A549 (cell line): ENCODE results near the gene TMEM97. TPM values are rescaled to one million over a fixed set of nuclear protein-coding genes. Genes with fewer than 3 reads are reported as not detected.
A peak's percentile ranks its signal among the peaks of the same experiment; 100 is the strongest.

Source experiments
- ATAC-seq, 2 experiments: fragments of 200-7000 bp in 1 of 2; fragments of >200 bp in 1 of 2; cut with Nextera tagmentation in 1 of 2; cut with Tn5 transposase in 1 of 2; 3 replicates each; pipeline versions ENCODE4 v1.8.0 to v1.9.1; 2018 to 2020; ENCODE audit warnings: mild to moderate bottlenecking in 1 of 2, moderate library complexity in 1 of 2
- CTCF ChIA-PET: fragments of 300-600 bp; sonication (Branson Sonifier 250); formaldehyde crosslinking; extraction: SDS; loops from one replicate; lab custom pipeline; 2021; ENCODE audit warnings: antibody characterized with exemption, inconsistent platforms; lab: Yijun Ruan, JAX
- POLR2A ChIA-PET: fragments of 350-600 bp; formaldehyde crosslinking; extraction: SDS; loops from one replicate; lab custom pipeline; 2021; ENCODE audit warnings: antibody characterized with exemption, inconsistent platforms; lab: Yijun Ruan, JAX
- DNase-seq, 2 experiments: peaks; one replicate each; pipeline versions ENCODE4 v3.0.0 to v3.0.0-alpha.2; 2011 to 2016; ENCODE audit warnings: low read depth in 1 of 2, low spot score in 1 of 2
- FAIRE-seq: peaks from 2 replicates; lab custom pipeline; 2011; peaks lifted over from hg19 to GRCh38; lab: Jason Lieb, UNC
- H3K27ac ChIP-seq, 2 experiments: fragments of >200 bp; sonication (Bioruptor Twin); formaldehyde crosslinking; 3 replicates each; pipeline ENCODE4 v1.5.1; 2016 to 2017
- H3K4me1 ChIP-seq: fragments of >200 bp; sonication (Bioruptor Twin); formaldehyde crosslinking; 3 replicates; pipeline ENCODE4 v1.6.1; 2016
- H3K4me2 ChIP-seq: fragments of >200 bp; sonication (Bioruptor Twin); formaldehyde crosslinking; 3 replicates; pipeline ENCODE4 v1.6.1; 2016
- H3K4me3 ChIP-seq: fragments of >200 bp; sonication (Bioruptor Twin); formaldehyde crosslinking; 3 replicates; pipeline ENCODE4 v1.5.1; 2016
- H3K9me3 ChIP-seq: fragments of >200 bp; sonication (Bioruptor Twin); formaldehyde crosslinking; 3 replicates; pipeline ENCODE4 v1.6.1; 2016
- CHD4 ChIP-seq: fragments of 200-600 bp; sonication (generic); IDR thresholded peaks from 2 replicates; pipeline ENCODE4 v1.6.1; 2016; ENCODE audit warnings: antibody characterized with exemption, mild to moderate bottlenecking, borderline replicate concordance
- HEYL ChIP-seq: fragments of 250-450 bp; sonication (Bioruptor Pico); IDR thresholded peaks from 2 replicates; pipeline ENCODE4 v1.8.0; 2021; ENCODE audit warnings: mild to moderate bottlenecking, moderate library complexity
- HOXA7 ChIP-seq: fragments of 250-450 bp; sonication (Bioruptor Pico); IDR thresholded peaks from 2 replicates; pipeline ENCODE4 v1.5.0; 2020; ENCODE audit warnings: mild to moderate bottlenecking, moderate library complexity
- HOXB5 ChIP-seq: fragments of 250-450 bp; sonication (Bioruptor Pico); IDR thresholded peaks from 2 replicates; pipeline ENCODE4 v1.5.0; 2020; ENCODE audit warnings: mild to moderate bottlenecking, moderate library complexity
- JUN ChIP-seq, 2 experiments: fragments of >200 bp; sonication (Bioruptor Twin); formaldehyde crosslinking; IDR thresholded peaks; 2 replicates in 1 of 2; 3 replicates in 1 of 2; pipeline ENCODE4 v1.6.1; 2016 to 2017
- MAFK ChIP-seq: fragments of 450-650 bp; IDR thresholded peaks from 2 replicates; pipeline ENCODE4 v1.6.1; 2014; ENCODE audit not compliant: partially characterized antibody
- NPAS2 ChIP-seq: fragments of 250-450 bp; sonication (Bioruptor Pico); IDR thresholded peaks from 2 replicates; pipeline ENCODE4 v1.8.0; 2022; ENCODE audit warnings: mild to moderate bottlenecking, moderate library complexity, borderline replicate concordance
- POLR2AphosphoS2 ChIP-seq: conservative IDR thresholded peaks from 2 replicates; pipeline ENCODE4 v1.6.1; 2012; ENCODE audit warnings: low read length, improper control_type of control experiment, inconsistent platforms
- RAD21 ChIP-seq, 2 experiments: fragments of >200 bp in 1 of 2; sonication (Bioruptor Twin) in 1 of 2; formaldehyde crosslinking in 1 of 2; IDR thresholded peaks in 1 of 2; conservative IDR thresholded peaks in 1 of 2; 2 replicates in 1 of 2; 3 replicates in 1 of 2; pipeline ENCODE4 v1.6.1; 2012 to 2018; ENCODE audit warnings: inconsistent platforms in 1 of 2
- RFX5 ChIP-seq: fragments of 450-650 bp; IDR thresholded peaks from 2 replicates; pipeline ENCODE4 v1.7.1; 2014; ENCODE audit warnings: antibody characterized with exemption, mild to moderate bottlenecking, moderate library complexity
- RNF2 ChIP-seq: fragments of 200-600 bp; sonication (generic); IDR thresholded peaks from 2 replicates; pipeline ENCODE4 v1.6.1; 2016; ENCODE audit warnings: low read depth, mild to moderate bottlenecking, antibody characterized with exemption, moderate library complexity, borderline replicate concordance
- SMC3 ChIP-seq: fragments of >200 bp; sonication (Bioruptor Twin); formaldehyde crosslinking; IDR thresholded peaks from 3 replicates; pipeline ENCODE4 v1.6.1; 2018; ENCODE audit warnings: inconsistent platforms
- SREBF2 ChIP-seq: fragments of 450-650 bp; IDR thresholded peaks from 2 replicates; pipeline ENCODE4 v1.6.1; 2014; ENCODE audit warnings: mild to moderate bottlenecking, moderate library complexity
- ZC3H11A ChIP-seq: fragments of 450-650 bp; IDR thresholded peaks from 2 replicates; pipeline ENCODE4 v1.6.1; 2014; ENCODE audit warnings: antibody characterized with exemption, mild to moderate bottlenecking
- WGBS: methylation state at CpG from one replicate; pipeline ENCODE4 v1.1.6; 2017; ENCODE audit errors: missing lambda C conversion rate; 5-methylcytosine and 5-hydroxymethylcytosine counted together
- polyA plus RNA-seq, 4 experiments: library from polyadenylated mRNA; depleted of rRNA in 3 of 4; stranded (reverse); fragments of >200 nt; fragmentation: RNase III in 1 of 4; extraction: RNeasy Plus Mini Kit Qiagen cat#74134 plus additional on column Dnase treatment in 1 of 4; gene quantifications; 2 replicates in 3 of 4; 3 replicates in 1 of 4; pipeline ENCODE4 v1.2.3, GENCODE V29; 2011 to 2017
- TF ChIP-seq, protein P1 (sequence below): fragments of 250-450 bp; sonication (Bioruptor Pico); IDR thresholded peaks from 2 replicates; pipeline ENCODE4 v1.5.0; 2020; ENCODE audit warnings: low read depth, mild to moderate bottlenecking, moderate library complexity
- TF ChIP-seq, protein P2 (sequence below): IDR thresholded peaks from 2 replicates; pipeline ENCODE4 v1.6.1; 2012
- TF ChIP-seq, protein P3 (sequence below): IDR thresholded peaks from 2 replicates; pipeline ENCODE4 v1.6.1; 2012; ENCODE audit warnings: low read depth, borderline replicate concordance

TMEM97 gene
- polyA plus RNA-seq, 2 of the 4 experiments (the other 2 are of a cell fraction) = 75.6 to 90.9 TPM

DNA sequence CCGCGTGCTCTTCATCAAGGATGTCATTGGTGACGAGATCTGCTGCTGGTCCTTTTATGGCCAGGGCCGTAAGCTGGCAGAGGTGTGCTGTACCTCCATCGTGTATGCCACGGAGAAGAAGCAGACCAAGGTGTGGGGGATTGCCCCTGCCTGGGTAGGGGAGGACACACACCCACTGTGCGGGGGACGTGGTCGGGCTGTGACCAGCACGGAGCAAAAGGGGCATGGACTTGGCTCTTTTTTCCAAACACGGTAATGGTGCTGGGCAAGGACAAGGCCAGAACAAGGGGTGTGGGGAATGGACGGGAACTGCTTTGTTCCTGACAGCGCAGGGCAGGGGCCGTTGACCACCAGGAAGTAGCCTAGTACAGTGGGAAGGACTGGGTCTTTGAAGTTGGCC, 23.3 kb downstream of the TMEM97 start:
- POLR2A ChIA-PET = no interaction called here
- no peak for ATAC-seq

DNA sequence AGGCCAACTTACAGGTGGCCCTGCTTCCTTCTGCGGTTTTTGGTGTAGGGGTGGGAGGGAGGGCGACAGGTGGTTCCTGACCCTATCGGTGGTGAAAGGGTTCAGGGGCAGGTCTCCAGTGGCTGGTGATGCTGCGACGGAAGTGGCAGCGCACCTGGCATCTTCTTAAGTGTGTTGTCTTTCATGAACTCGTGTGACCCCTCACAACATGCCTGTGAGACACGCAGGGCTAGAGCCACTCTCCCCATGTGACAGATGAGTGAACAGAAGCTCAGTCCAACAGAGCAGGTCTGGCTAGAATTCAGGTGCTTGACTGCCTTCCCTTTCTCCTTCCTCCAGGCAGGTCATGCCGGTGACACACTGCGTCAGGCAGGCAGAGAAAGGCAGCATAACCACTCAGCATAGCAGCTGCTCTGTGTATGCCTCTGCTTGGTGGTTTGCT, 24.5 kb downstream of the TMEM97 start:
- Histone ChIP-seq H3K4me2 (no peak overlapping the region), H3K27ac (no peak overlapping the region), H3K4me1 (peaks cover 2% of the 10 kb centered on the region; the same call in 1 of the 3 replicates), H3K9me3 (no peaks in the 10 kb centered on the region), H3K4me3 (no peak overlapping the region)
- no peak for TF ChIP-seq RNF2
- TF ChIP-seq MAFK = no peak
- CTCF ChIA-PET = interaction anchor here (0.8 to 1.7 kb wide), 7 partner anchors 9 to 150 kb away, joined by 3 to 4 read pairs (median 3); no protein-coding TSS in a partner anchor
- POLR2A ChIA-PET = interaction anchor here (1.4 kb wide), 1 partner anchor 14 kb away, joined by 7 read pairs; the partner anchor contains the start of gene POLDIP2
- peak in 1 of 2 experiments; percentile 4; a peak in 3 of 6 replicates for ATAC-seq
- no peak for FAIRE-seq
- 91% methylated on average over 9 of the region's 10 CpGs for WGBS
- no peak for DNase-seq

More for the DNA sequence above, 23.3 kb downstream of the TMEM97 start:
- WGBS = 93% methylated on average over 14 of the region's 14 CpGs
- H3K4me2 ChIP-seq = no peak overlapping the region
- FAIRE-seq = no peak
- no peak for TF ChIP-seq SREBF2
- no peak for TF ChIP-seq RAD21 (conservative IDR thresholded peaks at IDR 0.05 in 1 of 2, IDR thresholded peaks at IDR 0.05 in 1 of 2)
- no peak for TF ChIP-seq RFX5
- TF ChIP-seq, all 56 proteins: peak for 0
- H3K4me3 ChIP-seq = no peak overlapping the region
- CTCF ChIA-PET = interaction anchor here (1.3 to 2.1 kb wide), 2 partner anchors 84 to 110 kb away, joined by 3 to 6 read pairs; no protein-coding TSS in a partner anchor
- no peak overlapping the region for H3K27ac ChIP-seq
- H3K4me1 ChIP-seq = peaks cover 11% of the 10 kb centered on the region
- no peak for DNase-seq
- no peaks in the 10 kb centered on the region for H3K9me3 ChIP-seq

DNA sequence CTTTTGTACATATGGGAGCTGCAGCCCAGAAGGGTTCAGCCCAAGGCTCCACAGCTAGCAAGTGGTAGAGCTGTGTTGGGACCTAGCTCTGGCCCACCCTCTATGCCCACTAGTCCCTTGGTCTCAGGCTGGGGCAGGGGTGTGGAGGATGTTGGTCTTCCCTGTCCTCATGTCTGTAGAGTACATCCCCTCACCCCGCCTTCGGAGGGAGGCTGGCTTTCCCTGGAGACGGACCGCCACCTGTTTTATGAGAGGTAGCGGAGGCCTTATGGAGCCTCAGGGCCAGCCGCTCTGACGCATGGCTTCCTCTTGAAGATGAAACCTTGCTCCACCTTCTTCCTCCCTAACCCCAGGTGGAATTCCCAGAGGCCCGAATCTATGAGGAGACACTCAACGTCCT, 25.0 kb downstream of the TMEM97 start:
- H3K4me3 ChIP-seq = no peak overlapping the region
- ATAC-seq (peak in 1 of 2 experiments; percentile 7; a peak in 3 of 6 replicates), FAIRE-seq (no peak), DNase-seq (no peak)
- POLR2A ChIA-PET = interaction anchor here (0.5 to 1.4 kb wide), 2 partner anchors 13 to 209 kb away, joined by 7 read pairs; partner anchors contain the start of genes POLDIP2 and UNC119
- no peak overlapping the region for H3K27ac ChIP-seq
- 90% methylated on average over 9 of the region's 9 CpGs for WGBS
- CTCF ChIA-PET = interaction anchor here (0.8 to 1.7 kb wide), 6 partner anchors 9 to 149 kb away, joined by 3 to 4 read pairs (median 3); no protein-coding TSS in a partner anchor
- H3K9me3 ChIP-seq = no peaks in the 10 kb centered on the region
- no peak overlapping the region for H3K4me2 ChIP-seq
- TF ChIP-seq NPAS2 (CRISPR knock-in tag) (no peak), CHD4 (no peak), ZC3H11A (no peak), HOXA7 (CRISPR knock-in tag) (no peak), POLR2AphosphoS2 (0 out of 2 replicates have a peak, but pooled peaks have one; percentile 79), HEYL (no peak)
- TF ChIP-seq, protein P1, sequence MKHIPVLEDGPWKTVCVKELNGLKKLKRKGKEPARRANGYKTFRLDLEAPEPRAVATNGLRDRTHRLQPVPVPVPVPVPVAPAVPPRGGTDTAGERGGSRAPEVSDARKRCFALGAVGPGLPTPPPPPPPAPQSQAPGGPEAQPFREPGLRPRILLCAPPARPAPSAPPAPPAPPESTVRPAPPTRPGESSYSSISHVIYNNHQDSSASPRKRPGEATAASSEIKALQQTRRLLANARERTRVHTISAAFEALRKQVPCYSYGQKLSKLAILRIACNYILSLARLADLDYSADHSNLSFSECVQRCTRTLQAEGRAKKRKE (CRISPR knock-in tag) = no peak
- TF ChIP-seq, protein P2, sequence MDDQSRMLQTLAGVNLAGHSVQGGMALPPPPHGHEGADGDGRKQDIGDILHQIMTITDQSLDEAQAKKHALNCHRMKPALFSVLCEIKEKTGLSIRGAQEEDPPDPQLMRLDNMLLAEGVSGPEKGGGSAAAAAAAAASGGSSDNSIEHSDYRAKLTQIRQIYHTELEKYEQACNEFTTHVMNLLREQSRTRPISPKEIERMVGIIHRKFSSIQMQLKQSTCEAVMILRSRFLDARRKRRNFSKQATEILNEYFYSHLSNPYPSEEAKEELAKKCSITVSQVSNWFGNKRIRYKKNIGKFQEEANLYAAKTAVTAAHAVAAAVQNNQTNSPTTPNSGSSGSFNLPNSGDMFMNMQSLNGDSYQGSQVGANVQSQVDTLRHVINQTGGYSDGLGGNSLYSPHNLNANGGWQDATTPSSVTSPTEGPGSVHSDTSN = no peak
- no peaks in the 10 kb centered on the region for H3K4me1 ChIP-seq

DNA sequence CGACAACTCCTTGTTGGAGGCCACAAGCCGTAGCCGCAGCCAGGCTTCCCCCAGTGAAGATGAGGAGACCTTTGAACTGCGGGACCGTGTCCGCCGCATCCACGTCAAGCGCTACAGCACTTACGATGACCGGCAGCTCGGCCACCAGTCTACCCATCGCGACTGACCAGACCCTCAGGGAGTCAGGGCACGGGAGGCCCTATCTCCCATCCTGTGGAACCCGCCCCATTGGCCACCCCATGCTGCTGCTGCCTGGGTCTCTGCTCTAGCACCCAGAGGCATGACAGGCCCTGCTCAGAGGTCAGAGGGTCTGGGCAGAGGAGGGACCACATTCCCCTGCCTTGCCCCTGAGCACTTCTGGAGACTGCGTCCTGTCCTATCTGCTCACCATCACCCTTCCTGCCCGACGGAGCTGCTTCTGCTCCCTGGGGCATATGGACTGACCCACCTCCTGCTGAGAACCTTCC, 25.5 kb downstream of the TMEM97 start:
- WGBS = 92% methylated on average over 19 of the region's 19 CpGs
- Histone ChIP-seq H3K4me2 (no peak overlapping the region), H3K9me3 (no peaks in the 10 kb centered on the region), H3K4me3 (no peak overlapping the region), H3K27ac (no peak overlapping the region), H3K4me1 (no peaks in the 10 kb centered on the region)
- CTCF ChIA-PET = interaction anchor here (0.9 to 4.8 kb wide), 6 partner anchors 8 to 149 kb away, joined by 3 to 41 read pairs (median 4); partner anchors contain the start of genes IFT20, POLDIP2 and TNFAIP1
- no peak for FAIRE-seq
- POLR2A ChIA-PET = interaction anchor here (0.5 to 3.3 kb wide), 3 partner anchors 9 to 208 kb away, joined by 7 to 37 read pairs (median 26); partner anchors contain the start of genes IFT20, POLDIP2, TNFAIP1 and UNC119
- peak in 1 of 2 experiments; percentile 2; a peak in 1 of 6 replicates for ATAC-seq
- DNase-seq = no peak
- TF ChIP-seq JUN (IDR thresholded peaks at IDR 0.05) = 0 out of 5 replicates have a peak, but pooled peaks of 1 of the 2 experiments have one; percentile 25
- no peak for TF ChIP-seq HOXB5 (CRISPR knock-in tag)
- TF ChIP-seq, protein P3, sequence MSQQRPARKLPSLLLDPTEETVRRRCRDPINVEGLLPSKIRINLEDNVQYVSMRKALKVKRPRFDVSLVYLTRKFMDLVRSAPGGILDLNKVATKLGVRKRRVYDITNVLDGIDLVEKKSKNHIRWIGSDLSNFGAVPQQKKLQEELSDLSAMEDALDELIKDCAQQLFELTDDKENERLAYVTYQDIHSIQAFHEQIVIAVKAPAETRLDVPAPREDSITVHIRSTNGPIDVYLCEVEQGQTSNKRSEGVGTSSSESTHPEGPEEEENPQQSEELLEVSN = no peak
- TF ChIP-seq SMC3 = no peak
